K562 (cell line): Measurements from ENCODE around the gene KCNJ14. TPM values are rescaled to one million over a fixed set of nuclear protein-coding genes. Genes with fewer than 3 reads are reported as not detected.
A peak's percentile ranks its signal among the peaks of the same experiment; 100 is the strongest.

Source experiments
- ASH1L ChIP-seq: fragments of 450-650 bp; IDR thresholded peaks from 2 replicates; pipeline ENCODE4 v1.6.1; 2018; ENCODE audit warnings: borderline replicate concordance, mild to moderate bottlenecking, low read depth; ENCODE audit not compliant: partially characterized antibody
- CREB1 ChIP-seq, 2 experiments: sonication (generic) in 1 of 2; formaldehyde crosslinking in 1 of 2; IDR thresholded peaks; 2 replicates each; pipeline versions ENCODE4 v1.6.1 to v1.8.0; 2012 to 2022; ENCODE audit warnings: inconsistent platforms in 1 of 2, mild to moderate bottlenecking in 1 of 2, missing genetic modification reagents in 1 of 2, moderate library complexity in 1 of 2
- ETV1 ChIP-seq: fragments of 450-650 bp; conservative IDR thresholded peaks from 2 replicates; pipeline ENCODE4 v1.6.1; 2016; ENCODE audit warnings: missing genetic modification characterization, control low read depth, low read depth, missing compliant biosample characterization
- FOS ChIP-seq: IDR thresholded peaks from 3 replicates; pipeline ENCODE4 v1.6.1; 2011; ENCODE audit not compliant: insufficient read length; ENCODE audit errors: extremely low read depth
- KDM2B ChIP-seq: fragments of 250-450 bp; sonication (Bioruptor Pico); IDR thresholded peaks from 2 replicates; pipeline ENCODE4 v1.8.0; 2021; ENCODE audit warnings: mild to moderate bottlenecking, moderate library complexity
- MTF1 ChIP-seq: fragments of 250-450 bp; sonication (Bioruptor Pico); IDR thresholded peaks from 2 replicates; pipeline ENCODE4 v1.9.0; 2021; ENCODE audit warnings: moderate library complexity, mild to moderate bottlenecking, inconsistent platforms, borderline replicate concordance
- NCOA2 ChIP-seq, 2 experiments: fragments of 450-650 bp; IDR thresholded peaks; 2 replicates each; pipeline ENCODE4 v1.6.1; 2018; ENCODE audit warnings: mild to moderate bottlenecking in 2 of 2, moderate library complexity in 1 of 2; ENCODE audit not compliant: partially characterized antibody in 2 of 2
- NEUROD1 ChIP-seq: fragments of 150-350 bp; IDR thresholded peaks from 2 replicates; pipeline ENCODE4 v1.6.1; 2014; ENCODE audit warnings: borderline replicate concordance, low read length, low read depth; ENCODE audit not compliant: partially characterized antibody
- NONO ChIP-seq, 2 experiments: fragments of 200-400 bp in 1 of 2; fragments of 450-650 bp in 1 of 2; formaldehyde crosslinking in 1 of 2; IDR thresholded peaks; 2 replicates each; pipeline ENCODE4 v1.6.1; 2017; ENCODE audit warnings: low read depth in 2 of 2, mild to moderate bottlenecking in 2 of 2, moderate library complexity in 2 of 2, low read length in 1 of 2
- PHF21A ChIP-seq: fragments of 450-650 bp; IDR thresholded peaks from 2 replicates; pipeline ENCODE4 v1.6.1; 2017; ENCODE audit warnings: low read depth, borderline replicate concordance
- RAD51 ChIP-seq: fragments of 450-650 bp; IDR thresholded peaks from 2 replicates; pipeline ENCODE4 v1.7.1; 2016; ENCODE audit warnings: low read depth, mild to moderate bottlenecking, borderline replicate concordance
- RBM25 ChIP-seq: fragments of 200-400 bp; formaldehyde crosslinking; IDR thresholded peaks from 2 replicates; pipeline ENCODE4 v1.6.1; 2018; ENCODE audit warnings: low read length, low read depth, moderate library complexity; ENCODE audit not compliant: severe bottlenecking
- RCOR1 ChIP-seq, 2 experiments: IDR thresholded peaks; 2 replicates each; pipeline ENCODE4 v1.6.1; 2012; ENCODE audit warnings: low read depth in 2 of 2, low read length in 2 of 2, borderline replicate concordance in 1 of 2, improper control_type of control experiment in 1 of 2
- RREB1 ChIP-seq: fragments of 250-450 bp; sonication (Bioruptor Pico); IDR thresholded peaks from 2 replicates; pipeline ENCODE4 v1.4.0; 2020
- SMAD2 ChIP-seq: fragments of 150-350 bp; IDR thresholded peaks from 2 replicates; pipeline ENCODE4 v1.6.1; 2014; ENCODE audit warnings: low read depth, mild to moderate bottlenecking, low read length
- TAF15 ChIP-seq: fragments of 200-400 bp; formaldehyde crosslinking; IDR thresholded peaks from 2 replicates; pipeline ENCODE4 v1.6.1; 2017; ENCODE audit warnings: mild to moderate bottlenecking, low read depth, low read length, moderate library complexity
- ZFX ChIP-seq: sonication (generic); formaldehyde crosslinking; IDR thresholded peaks from 2 replicates; pipeline ENCODE4 v1.8.0; 2022; ENCODE audit warnings: mild to moderate bottlenecking, missing genetic modification reagents, moderate library complexity
- ZNF253 ChIP-seq: fragments of 250-450 bp; sonication (Bioruptor Pico); conservative IDR thresholded peaks from 2 replicates; pipeline ENCODE4 v1.6.1; 2021; ENCODE audit warnings: mild to moderate bottlenecking
- ZNF384 ChIP-seq: IDR thresholded peaks from 2 replicates; pipeline ENCODE4 v1.6.1; 2012; ENCODE audit warnings: low read depth, low read length, improper control_type of control experiment
- ZNF512 ChIP-seq: IDR thresholded peaks from 2 replicates; pipeline ENCODE4 v1.6.1; 2016; ENCODE audit warnings: missing genetic modification characterization, missing compliant biosample characterization
- ZNF79 ChIP-seq: fragments of 250-450 bp; sonication (Bioruptor Pico); IDR thresholded peaks from 2 replicates; pipeline ENCODE4 v1.4.0; 2020; ENCODE audit warnings: low read depth, mild to moderate bottlenecking, moderate library complexity
- polyA plus RNA-seq, 8 experiments: library from polyadenylated mRNA; depleted of rRNA in 4 of 8; stranded (reverse) in 5 of 8; unstranded in 3 of 8; fragments of >200 nt; fragmentation: Nextera tagmentation in 2 of 8; fragmentation: Illumina TruSeq in 1 of 8; extraction: Ambion mirVana in 2 of 8; extraction: Trizol in 1 of 8; gene quantifications; 2 replicates each; pipeline versions ENCODE4 v1.2.1 to v1.2.3, GENCODE V29; 2011 to 2014; ENCODE audit warnings: inconsistent platforms in 1 of 8, missing spikeins in 1 of 8
- total RNA-seq, 7 experiments: library from RNA; depleted of rRNA in 6 of 7; stranded (reverse); fragments of >200 nt in 6 of 7; fragmentation: Illumina TruSeq in 2 of 7; extraction: Trizol in 2 of 7; gene quantifications; 2 replicates each; pipeline versions ENCODE4 v1.2.1 to v1.2.3, GENCODE V29; 2011 to 2021; ENCODE audit warnings: low replicate concordance in 1 of 7

Gene KCNJ14
- total and polyA plus RNA-seq, 9 of the 15 experiments (the other 6 are each of a cell fraction or from before 2014, with no cell fraction given): 0.15 to 1.6 (median 0.49) TPM

- TF ChIP-seq MTF1 (CRISPR knock-in tag): no peak
- 0 out of 2 replicates have a peak, but pooled peaks have one; percentile 13 for TF ChIP-seq PHF21A
- no peak for TF ChIP-seq ZNF79 (CRISPR knock-in tag)
- TF ChIP-seq ZNF384: no peak
- TF ChIP-seq TAF15: no peak
- TF ChIP-seq ZNF512: no peak
- no peak for TF ChIP-seq KDM2B (CRISPR knock-in tag)
- TF ChIP-seq NEUROD1: no peak
- TF ChIP-seq SMAD2: no peak
- no peak for TF ChIP-seq ETV1 (tag)
- TF ChIP-seq NONO (IDR thresholded peaks at IDR 0.05; ENCODE audit: low read depth in 2 of 2, low read length in 1 of 2): no peak
- no peak for TF ChIP-seq RAD51
- TF ChIP-seq CREB1 (IDR thresholded peaks at IDR 0.05): no peak
- no peak for TF ChIP-seq CREB1 (CRISPR knock-in tag; IDR thresholded peaks at IDR 0.05)
- TF ChIP-seq RREB1: no peak
- TF ChIP-seq ASH1L: peak; percentile 47
- TF ChIP-seq NCOA2 (IDR thresholded peaks at IDR 0.05; ENCODE audit: partially characterized antibody in 2 of 2): no peak
- peak; percentile 73 for TF ChIP-seq FOS
- TF ChIP-seq ZFX: no peak
- peak; percentile 51 for TF ChIP-seq RBM25
- 0 out of 4 replicates have a peak, but pooled peaks of 1 of the 2 experiments have one; percentile 44 for TF ChIP-seq RCOR1 (IDR thresholded peaks at IDR 0.05; ENCODE audit: borderline replicate concordance in 1 of 2, low read depth in 2 of 2, low read length in 2 of 2)
- no peak for TF ChIP-seq ZNF253
Observed at GRCh38 chr19:48509467-48510194, 54.3 kb downstream of the KCNJ14 start (continued).
